SKM-1 treated with dmso at 0.1 percent for 144 hours (cell line): ENCODE data around the gene PTGDS.

ENCODE experiments used
- DNase-seq: peaks from one replicate; lab custom pipeline; 2025; ENCODE audit not compliant: unreplicated experiment; lab: John Stamatoyannopoulos, UW

The PTGDS gene

GRCh38 chr9:137020771-137021567 lies 43.7 kb downstream of the PTGDS start:
- DNase-seq, result no peak

GRCh38 chr9:137021568-137021978 lies 44.3 kb downstream of the PTGDS start:
- no peak for DNase-seq

- DNase-seq, result peak; percentile 78
Measured at GRCh38 chr9:137021979-137022661, 44.8 kb downstream of the PTGDS start.

DNA sequence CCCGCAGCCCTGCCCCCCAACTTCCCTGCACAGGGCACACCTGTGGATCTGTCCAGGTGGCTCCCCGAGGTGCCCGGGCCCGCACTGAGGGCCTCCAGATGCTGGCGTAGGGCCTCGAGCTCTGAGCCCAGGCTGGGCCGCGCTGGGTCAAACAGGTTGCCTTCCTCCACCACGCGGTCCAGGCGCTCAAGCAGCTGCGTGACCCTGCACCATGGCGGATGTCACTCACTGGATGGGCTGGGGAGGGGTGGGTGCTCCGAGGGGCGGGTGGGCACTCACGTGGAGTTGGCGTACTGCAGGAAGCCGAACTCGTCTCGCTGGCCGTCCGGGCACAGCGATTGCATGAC lies 45.3 kb downstream of the PTGDS start:
- no peak for DNase-seq

DNA sequence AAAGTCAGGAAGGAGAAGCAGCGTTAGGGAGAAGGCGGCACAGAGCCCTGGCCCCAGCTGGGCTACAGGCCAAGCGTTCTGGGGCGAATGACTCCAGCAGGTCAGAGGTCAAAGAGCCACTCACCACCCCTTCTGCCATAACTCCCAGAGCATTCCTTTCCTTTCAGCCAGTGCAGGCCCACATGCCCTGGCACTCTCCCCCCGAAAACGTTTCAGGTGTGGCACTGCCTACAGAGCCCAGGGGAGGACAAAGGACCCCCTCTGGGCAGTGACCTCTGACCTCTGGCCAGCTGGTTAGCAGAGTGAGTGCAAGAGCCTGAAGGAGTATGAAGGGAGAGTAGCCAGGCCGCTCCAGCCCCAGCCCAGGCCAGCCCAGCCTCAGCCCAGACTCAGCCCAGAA lies 45.9 kb downstream of the PTGDS start:
- DNase-seq, result no peak

- DNase-seq, result no peak
Measured at GRCh38 chr9:137023583-137023991, 46.3 kb downstream of the PTGDS start.

- no peak for DNase-seq
Measured at GRCh38 chr9:137025517-137025966, 48.2 kb downstream of the PTGDS start.

GRCh38 chr9:137026384-137026783 lies 49.1 kb downstream of the PTGDS start:
- no peak for DNase-seq

DNA sequence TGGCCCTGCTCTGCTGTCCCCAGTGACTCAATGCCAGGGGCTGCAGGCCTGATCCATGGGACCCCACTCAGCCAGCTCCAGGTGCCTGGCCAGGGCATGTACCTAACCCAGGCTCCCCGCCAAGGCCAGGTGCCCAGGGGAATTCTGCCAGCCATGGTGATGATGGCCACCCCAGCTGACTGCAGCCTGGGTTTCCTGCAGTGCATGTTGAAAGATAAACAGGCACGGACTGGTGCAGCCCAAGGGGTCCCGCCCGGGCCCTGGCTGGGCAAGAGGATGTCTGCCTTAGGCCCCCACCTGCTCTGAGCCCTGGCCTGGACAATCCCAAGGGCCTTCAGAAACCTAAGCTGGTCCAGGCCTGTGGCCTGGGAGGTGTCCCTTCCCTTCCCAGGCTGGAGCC lies 49.5 kb downstream of the PTGDS start:
- no peak for DNase-seq

DNA sequence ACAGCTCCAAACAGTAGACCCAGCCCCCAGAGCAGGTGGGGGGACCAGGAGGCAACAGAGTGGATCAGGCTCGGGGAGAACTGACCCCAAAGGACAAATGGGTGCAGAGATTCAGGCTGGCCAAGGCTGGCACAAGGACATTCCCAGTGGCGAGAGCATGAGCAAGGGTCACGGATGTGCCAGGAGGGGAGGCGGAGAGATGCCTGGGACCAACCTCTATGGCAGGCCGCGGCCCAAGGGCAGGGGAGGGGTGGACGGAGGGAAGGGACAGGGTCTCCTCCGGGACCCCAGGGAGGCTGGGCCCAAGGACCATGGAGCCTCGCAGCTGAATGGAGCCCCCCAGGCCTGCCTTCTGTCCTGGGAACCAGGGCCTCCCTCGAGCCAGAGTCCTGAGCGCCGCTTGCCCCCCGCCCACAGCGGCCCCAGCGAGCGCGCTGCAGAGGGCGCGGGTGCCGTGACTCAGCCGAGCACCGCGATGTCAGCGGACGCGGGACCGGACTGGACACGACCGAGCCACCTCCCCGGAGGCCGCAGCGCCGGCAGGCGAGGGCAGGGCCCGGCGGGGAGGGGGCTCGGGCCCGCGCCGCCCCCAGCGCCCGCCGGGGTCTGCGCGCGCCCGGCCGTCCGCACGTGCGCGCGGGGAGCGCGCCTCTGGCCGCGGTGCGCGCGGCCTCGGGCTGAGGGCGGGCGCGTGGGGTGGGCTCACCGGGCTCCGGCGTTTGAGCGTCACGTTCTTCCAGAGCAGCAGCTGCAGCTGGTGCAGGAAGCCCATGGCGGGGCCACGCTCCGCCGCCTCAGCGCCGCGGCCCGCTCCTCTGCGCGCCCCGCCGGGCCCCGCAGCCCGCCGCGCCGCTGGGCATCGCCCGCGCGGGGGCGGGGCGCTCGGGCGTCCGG lies 50.3 kb downstream of the PTGDS start, which contains the start of gene ABCA2:
TSS of gene ABCA2 (minus strand) at position 869 of the 894 bp plus-strand sequence. CDS start at position 772, 97 bp downstream.
- DNase-seq, result no peak

GRCh38 chr9:137028263-137029057 lies 51.2 kb downstream of the PTGDS start:
- DNase-seq, result peak; percentile 40

- peak; percentile 56 for DNase-seq
Measured at GRCh38 chr9:137029058-137029936, 52.0 kb downstream of the PTGDS start.

GRCh38 chr9:137030006-137030405 lies 52.7 kb downstream of the PTGDS start:
- peak; percentile 26 for DNase-seq

DNA sequence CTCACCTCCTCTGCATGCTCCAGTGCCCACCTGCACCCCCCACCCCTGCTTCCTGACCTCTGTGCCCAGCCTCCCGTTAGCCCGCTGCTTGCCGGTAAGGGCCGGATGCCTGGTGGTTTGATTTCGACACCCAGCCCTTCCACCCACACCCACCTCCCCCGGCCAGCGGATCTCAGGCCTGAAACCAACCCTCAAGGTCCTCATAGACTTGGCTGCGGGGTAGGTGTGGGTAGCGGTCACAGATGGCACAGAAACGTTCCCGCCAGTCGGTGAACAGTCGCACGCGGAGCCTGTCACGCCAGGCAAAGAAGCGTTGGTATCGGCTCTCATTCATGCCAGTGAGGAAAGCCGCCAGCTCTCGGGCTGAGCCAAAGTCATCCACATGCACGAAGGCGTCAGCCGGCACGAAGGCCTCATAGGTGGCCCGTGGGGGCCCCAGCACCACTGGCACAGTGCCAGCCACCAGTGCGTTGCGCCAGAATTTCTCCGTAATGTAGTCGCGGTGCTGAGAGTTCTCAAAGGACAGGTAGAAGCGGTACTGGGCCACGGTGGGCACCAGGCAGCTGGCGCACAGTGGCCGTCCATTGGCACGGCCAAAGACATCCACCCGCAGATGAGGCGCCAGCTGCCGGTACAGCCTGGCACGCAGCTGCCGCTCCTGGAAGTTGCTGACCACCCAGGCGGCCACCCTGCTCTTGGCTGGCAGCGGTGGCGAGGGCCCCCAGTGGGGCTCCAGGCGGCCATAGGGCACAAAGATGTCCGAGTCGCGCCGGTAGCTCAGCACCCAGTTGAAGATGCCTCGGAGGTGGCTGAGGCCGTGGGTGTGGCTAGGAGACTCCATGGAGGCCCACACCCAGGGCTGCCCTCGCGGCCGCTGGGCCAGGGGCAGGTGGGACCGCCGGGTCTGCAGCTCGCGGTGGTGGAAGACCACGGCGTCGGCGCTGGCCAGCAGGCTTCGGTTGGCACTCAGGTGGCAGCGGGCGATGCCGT lies 53.5 kb downstream of the PTGDS start:
- DNase-seq, result peak; percentile 84
